Keratinocyte (primary cell): ENCODE measurements around the gene INPP4B.

Experiments used
- EZH2 ChIP-seq: IDR thresholded peaks from one replicate; pipeline ENCODE4 v1.6.1; 2012; ENCODE audit warnings: inconsistent platforms, mild to moderate bottlenecking, low read length, moderate library complexity
- TF ChIP-seq, protein P1 (sequence below), 3 experiments: IDR thresholded peaks in 1 of 3; conservative IDR thresholded peaks in 1 of 3; optimal IDR thresholded peaks in 1 of 3; 2 replicates in 2 of 3; 3 replicates in 1 of 3; pipeline versions ENCODE3 to v1.5.1; 2011; ENCODE audit warnings: low read length in 3 of 3, mild to moderate bottlenecking in 3 of 3, moderate library complexity in 2 of 3, control low read depth in 1 of 3, inconsistent platforms in 1 of 3; ENCODE audit not compliant: insufficient read depth in 2 of 3; ENCODE audit errors: extremely low read depth in 1 of 3

DNA sequence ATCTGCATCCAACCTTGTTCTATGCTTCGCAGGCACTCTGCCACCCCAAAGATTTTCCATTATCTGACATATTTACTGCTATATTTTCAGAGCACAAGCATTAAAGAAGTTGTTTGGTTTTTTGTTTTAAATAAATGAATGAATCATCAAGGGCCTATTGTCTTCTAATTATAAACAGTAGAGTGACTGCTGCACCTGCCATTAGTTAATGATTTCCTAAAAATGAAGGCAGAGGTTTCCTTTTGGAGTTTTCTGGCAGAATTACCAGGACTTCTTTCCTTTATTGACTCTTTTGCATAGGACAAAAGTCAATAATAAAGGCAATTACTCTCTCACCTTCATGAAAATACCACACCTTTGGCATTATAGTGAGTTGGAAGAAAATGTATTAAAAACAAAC is 238.1 kb downstream of the INPP4B start:
- no peak for TF ChIP-seq EZH2
- TF ChIP-seq, protein P1, sequence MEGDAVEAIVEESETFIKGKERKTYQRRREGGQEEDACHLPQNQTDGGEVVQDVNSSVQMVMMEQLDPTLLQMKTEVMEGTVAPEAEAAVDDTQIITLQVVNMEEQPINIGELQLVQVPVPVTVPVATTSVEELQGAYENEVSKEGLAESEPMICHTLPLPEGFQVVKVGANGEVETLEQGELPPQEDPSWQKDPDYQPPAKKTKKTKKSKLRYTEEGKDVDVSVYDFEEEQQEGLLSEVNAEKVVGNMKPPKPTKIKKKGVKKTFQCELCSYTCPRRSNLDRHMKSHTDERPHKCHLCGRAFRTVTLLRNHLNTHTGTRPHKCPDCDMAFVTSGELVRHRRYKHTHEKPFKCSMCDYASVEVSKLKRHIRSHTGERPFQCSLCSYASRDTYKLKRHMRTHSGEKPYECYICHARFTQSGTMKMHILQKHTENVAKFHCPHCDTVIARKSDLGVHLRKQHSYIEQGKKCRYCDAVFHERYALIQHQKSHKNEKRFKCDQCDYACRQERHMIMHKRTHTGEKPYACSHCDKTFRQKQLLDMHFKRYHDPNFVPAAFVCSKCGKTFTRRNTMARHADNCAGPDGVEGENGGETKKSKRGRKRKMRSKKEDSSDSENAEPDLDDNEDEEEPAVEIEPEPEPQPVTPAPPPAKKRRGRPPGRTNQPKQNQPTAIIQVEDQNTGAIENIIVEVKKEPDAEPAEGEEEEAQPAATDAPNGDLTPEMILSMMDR (optimal IDR thresholded peaks at IDR 0.05 in 1 of 3, IDR thresholded peaks at IDR 0.05 in 1 of 3, conservative IDR thresholded peaks at IDR 0.05 in 1 of 3; ENCODE audit: extremely low read depth in 1 of 3, insufficient read depth in 2 of 3, low read length in 3 of 3), result no peak
